SK-N-MC (cell line): ENCODE data around the gene STPG2.

ENCODE experiments used
- EZH2 ChIP-seq: fragments of 200-600 bp; sonication (generic); IDR thresholded peaks from one replicate; pipeline ENCODE4 v1.6.1; 2017; ENCODE audit warnings: antibody characterized with exemption
- POLR2AphosphoS5 ChIP-seq: IDR thresholded peaks from 2 replicates; pipeline ENCODE4 v1.6.1; 2012; ENCODE audit warnings: mild to moderate bottlenecking, low read depth, low read length, borderline replicate concordance

DNA sequence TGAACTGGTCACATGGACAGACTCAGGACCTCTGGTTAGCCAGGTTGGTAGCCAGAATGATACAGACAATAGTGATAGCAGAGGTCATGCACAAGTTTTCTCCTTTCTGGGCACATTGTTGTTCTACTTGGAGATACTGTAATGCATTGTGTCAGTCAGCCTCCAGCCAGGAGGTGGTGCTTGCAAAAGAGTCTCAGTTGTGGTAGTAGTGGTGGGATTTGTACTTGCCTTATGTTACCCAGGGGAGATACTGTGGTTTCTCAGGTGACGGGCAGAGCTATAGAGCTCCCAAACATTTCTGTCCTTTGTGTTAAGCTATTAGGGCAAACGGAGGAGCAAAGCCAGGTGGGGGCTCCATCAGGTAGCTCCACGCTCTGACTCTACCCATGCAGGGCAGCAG lies 190.5 kb downstream of the STPG2 start:
- TF ChIP-seq POLR2AphosphoS5 (no peak), EZH2 (no peak)
